DMS153 treated with DMSO at 0.1 percent for 48 hours (cell line): Measurements from ENCODE around the gene MAP4K2.
"Not testable (repeated sequence)": the region's sequence is repeated elsewhere in the genome, so short reads cannot be mapped to it uniquely, and the experiment has no call there.

Experiments
- DNase-seq: peaks from one replicate; lab custom pipeline; 2025; ENCODE audit not compliant: unreplicated experiment; lab: John Stamatoyannopoulos, UW

MAP4K2 gene

DNA sequence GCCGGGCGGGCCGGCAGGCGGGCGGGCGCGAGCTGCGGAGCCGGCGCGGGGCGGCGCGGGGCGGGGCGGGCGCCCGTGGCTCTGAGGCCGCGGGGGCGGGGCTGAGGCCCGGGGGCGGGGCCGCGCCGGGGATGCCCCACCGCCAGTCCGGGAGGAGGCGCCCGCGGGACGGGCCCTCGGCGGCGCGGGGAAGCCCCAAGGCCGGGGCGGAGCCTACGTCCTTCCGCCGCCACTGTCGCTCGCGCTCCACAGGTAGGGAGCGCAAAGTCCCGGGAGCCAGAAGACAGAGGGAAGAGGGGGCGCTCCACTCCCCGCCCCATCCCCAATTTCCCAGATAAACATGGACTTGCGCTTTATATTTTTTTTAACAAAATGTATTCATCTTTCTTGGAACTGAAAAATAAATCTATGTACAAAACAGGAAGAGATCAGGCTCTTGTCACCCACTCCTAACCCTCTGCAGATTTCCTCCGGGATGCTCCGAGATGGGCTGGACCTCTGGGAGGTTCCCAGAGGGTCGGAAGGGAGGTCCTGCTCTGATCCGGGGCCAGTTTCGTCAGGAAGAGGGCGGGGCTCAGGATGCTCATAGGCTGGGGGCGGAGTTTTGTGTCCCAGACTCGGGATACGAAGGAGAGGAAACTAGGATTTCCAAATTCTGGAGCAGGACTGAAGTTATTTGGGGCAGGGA lies at the start of gene MAP4K2:
TSS of gene MAP4K2 (minus strand) at position 57 of the 688 bp plus-strand sequence. CDS start 65 bp downstream, outside the sequence.
- DNase-seq: peak; percentile 49

DNA sequence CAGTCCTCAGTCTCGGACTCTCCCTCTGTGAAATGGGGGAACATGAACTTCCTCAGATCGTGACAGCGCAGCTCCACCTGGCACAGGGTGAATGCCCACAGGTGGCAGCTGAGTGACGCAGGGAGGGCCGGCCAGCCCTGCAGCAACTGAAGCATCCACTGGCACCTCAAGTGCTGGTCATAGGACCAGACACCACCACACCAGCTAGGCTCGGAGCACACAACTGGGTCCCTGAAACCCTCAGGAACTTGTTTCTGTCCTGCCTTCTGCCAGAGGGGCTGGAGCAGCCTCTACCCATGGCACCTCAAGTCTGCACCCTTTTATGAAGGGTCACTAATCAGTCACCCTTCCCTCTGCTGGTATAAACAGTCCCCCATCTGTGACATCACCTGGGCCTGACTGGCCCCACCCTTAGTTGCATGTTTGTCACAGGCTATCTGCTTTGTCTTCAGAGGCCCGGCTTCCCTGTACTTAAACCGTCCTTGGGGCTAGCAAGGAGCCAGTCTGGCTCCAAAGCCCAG lies 48.9 kb upstream of the MAP4K2 start:
- DNase-seq: no peak

DNA sequence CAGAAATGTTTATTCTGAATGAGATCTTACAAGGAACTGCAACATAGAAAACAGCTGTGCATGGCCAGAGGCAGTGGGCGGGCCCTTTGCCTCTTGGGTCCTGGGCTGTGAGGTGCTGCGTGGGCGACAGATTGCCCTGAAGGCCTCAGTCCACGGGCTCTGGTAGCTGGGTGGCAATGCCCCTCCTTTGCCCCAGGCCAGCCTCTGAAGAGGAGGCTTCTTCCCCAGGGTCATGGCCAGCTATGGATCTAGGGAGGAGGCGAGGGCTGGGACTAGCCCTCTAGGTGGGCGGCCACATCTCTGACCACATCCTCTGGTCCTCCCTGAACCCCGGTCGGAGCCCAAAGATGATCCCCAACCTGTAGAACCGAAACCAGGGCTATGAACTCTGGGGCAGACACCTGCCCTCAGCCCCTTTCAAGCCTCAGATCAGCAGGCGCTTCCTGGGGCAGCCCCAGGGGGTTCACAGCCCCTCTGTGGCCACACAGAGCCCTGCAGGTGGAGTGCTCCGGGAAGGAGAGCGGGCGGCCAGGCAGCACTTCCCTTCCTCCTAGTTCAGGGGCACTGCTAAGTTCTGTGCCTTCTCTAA lies 48.1 kb upstream of the MAP4K2 start:
- no peak for DNase-seq

- DNase-seq: no peak
Measured at GRCh38 chr11:64849598-64850356, 46.8 kb upstream of the MAP4K2 start.

DNA sequence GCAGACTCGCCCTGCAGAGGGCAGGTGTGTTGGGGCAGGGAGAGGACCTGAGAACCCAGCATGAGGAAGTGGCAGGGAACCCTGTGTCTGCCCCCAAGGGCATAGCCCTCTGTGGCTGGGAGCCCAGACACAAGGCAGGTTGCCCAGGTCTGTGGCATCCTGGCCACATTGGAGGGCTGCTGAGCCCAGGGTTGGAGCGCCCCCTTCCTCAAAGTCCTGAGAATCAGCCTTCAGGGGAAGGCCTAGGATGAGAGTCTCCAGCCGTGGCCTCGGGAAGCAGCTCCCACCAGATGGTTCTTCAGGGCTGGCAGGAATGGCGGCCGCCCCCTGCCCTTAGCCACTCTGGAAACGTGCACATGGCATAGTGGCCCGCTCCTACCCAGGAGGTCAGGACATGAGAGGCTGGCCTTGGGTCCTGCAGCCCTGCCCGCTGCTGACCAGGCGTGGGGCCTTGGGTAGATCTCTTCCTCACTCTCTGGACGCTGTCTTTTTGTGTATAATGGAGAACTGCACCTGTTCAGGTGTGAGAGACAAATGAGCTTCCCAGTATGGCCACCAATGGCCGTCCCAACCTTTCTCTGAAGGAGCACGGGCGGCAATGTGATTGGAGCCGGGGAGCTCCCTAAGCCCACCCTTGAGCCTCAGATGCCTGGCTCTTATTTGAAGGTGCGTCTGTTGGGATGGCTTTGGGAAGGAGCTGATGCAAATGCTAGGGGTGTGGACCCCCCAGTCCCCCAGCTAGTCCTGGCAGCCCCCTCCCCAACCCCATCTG lies 46.0 kb upstream of the MAP4K2 start:
- no peak for DNase-seq

DNA sequence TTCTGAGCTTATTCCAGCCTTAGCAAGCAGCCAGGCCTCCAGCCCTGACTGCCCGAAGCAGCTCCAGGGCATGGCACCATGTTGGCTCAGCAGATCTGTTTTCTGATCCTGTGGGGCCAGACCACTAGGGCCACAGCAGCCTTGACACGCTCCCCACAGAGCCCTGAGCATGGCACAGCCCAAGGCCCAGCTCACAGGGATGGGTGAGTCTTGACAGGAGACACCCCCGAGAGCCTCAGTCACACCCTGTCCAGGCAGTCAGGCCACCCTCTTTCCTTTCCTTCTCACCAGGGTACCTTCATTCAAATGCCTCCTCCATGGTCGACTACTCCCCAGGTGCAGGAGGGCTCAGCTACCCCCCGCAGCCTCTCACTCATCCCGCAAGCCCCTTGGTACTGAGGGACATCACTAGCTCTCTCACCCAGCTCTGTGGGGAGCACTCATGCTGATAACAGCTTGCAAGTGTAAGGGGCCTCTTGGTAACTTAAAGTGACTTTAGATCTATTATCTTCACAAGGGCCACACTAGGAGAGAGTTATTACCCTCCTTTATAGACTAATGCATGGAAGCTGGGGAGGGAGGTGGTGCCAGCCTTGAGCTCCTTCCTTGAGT lies 45.3 kb upstream of the MAP4K2 start:
- DNase-seq: no peak

GRCh38 chr11:64846998-64847666 lies 44.1 kb upstream of the MAP4K2 start:
- peak; percentile 95 for DNase-seq

DNA sequence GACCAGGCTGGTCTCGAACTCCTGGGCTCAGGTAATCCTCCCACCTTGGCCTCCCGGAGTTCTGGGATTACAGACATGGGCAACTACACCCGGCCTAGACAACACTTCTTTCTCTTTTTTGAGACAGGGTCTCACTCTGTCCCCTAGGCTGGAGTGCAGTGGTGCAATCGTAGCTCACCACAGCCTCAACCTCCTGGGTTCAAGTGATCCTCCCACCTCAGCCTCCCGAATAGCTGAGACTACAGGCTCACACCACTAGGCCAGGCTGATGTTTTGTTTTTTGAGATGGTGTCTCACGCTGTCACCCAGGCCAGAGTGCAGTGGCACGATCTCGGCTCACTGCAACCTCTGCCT lies 42.7 kb upstream of the MAP4K2 start:
- not testable (repeated sequence) for DNase-seq

GRCh38 chr11:64845129-64845775 lies 42.2 kb upstream of the MAP4K2 start:
- no peak for DNase-seq

- DNase-seq: peak; percentile 68
Measured at GRCh38 chr11:64844330-64845128, 41.5 kb upstream of the MAP4K2 start, which contains the start of gene CDC42BPG. TSS of gene CDC42BPG (minus strand) at chr11:64844653. CDS start at chr11:64844569, 84 bp downstream.

DNA sequence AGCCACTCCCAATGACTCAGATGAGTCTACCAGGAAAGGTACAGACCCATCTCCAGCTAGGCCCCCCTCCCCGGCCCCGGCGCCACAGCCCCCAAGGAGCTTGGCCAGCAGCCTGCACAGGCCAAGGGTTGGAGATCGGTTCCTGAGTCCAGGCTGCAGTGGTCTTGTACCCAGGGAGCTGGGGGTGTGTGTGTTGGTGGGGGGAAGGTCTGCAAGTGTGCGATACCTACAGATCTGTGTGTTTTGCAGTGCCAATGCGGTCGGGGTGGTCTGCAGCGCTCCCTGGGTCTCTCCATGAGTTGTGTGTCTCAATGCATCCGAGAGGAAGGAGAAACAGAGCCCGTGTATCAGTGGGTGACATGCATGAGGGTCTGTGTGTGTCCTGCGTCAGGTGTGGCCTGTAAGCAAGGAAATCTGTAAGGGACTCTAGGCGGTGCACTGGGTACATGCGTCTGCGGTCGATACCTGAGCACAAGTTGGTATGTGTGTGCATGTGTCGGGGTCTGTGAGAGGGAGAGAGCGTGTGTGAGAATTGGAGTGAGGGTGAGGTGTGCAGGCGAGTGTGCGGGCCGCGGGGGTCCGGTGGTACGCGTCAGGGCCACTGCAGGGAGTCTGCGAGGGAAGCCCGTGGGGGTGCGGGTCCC lies 40.8 kb upstream of the MAP4K2 start:
- no peak for DNase-seq

- DNase-seq: peak; percentile 13
Measured at GRCh38 chr11:64842851-64843685, 40.1 kb upstream of the MAP4K2 start.

DNA sequence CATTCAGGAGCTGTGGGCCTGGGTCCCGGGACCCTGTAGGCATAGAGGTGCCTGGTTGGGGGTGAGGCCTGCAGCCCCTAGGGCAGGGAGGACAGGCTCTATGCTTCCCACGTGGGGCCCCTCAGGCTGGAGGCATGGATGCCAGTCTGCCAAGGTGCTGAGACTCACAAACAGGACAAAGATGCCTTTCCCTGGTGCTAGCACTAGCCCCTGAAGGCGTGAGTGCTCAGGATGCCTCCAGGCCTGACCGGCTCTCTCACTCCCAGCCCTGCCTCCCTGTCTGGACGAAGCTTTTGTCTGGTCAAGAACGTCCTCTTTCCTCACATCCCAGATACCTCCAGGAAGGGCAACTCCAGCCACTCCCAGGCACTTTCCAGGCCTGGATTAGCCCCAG lies 39.3 kb upstream of the MAP4K2 start:
- no peak for DNase-seq

GRCh38 chr11:64841592-64842365 lies 38.8 kb upstream of the MAP4K2 start:
- DNase-seq: no peak

- DNase-seq: no peak
Measured at GRCh38 chr11:64839887-64840782, 37.1 kb upstream of the MAP4K2 start.

GRCh38 chr11:64839335-64839734 lies 36.3 kb upstream of the MAP4K2 start:
- no peak for DNase-seq
